GM23338 (cell line): ENCODE measurements around the gene SPINT2. TPM values are rescaled to one million over a fixed set of nuclear protein-coding genes. Genes with fewer than 3 reads are reported as not detected.

Source experiments
- ATAC-seq: fragments of 200-7000 bp; cut with Tn5 transposase; 3 replicates; pipeline ENCODE4 v1.9.1; 2020
- DNase-seq: peaks from one replicate; pipeline ENCODE4 v3.0.0-alpha.2; 2015; ENCODE audit warnings: low spot score
- H2AFZ ChIP-seq: fragments of 200-600 bp; sonication (generic); 2 replicates; pipeline ENCODE4 v1.8.0; 2016; ENCODE audit warnings: antibody characterized with exemption, mild to moderate bottlenecking, moderate library complexity
- H3F3A ChIP-seq: fragments of 200-600 bp; sonication (generic); replicated peaks from 2 replicates; pipeline ENCODE4 v1.8.0; 2017; ENCODE audit warnings: antibody characterized with exemption, mixed run types, low read depth
- H3K27ac ChIP-seq: fragments of 200-600 bp; sonication (generic); 2 replicates; pipeline ENCODE4 v1.6.1; 2016; ENCODE audit warnings: low read depth
- H3K27me3 ChIP-seq: fragments of 200-600 bp; sonication (generic); 2 replicates; pipeline ENCODE4 v1.8.0; 2016; ENCODE audit warnings: mild to moderate bottlenecking, mixed run types, moderate library complexity; ENCODE audit not compliant: insufficient read depth
- H3K36me3 ChIP-seq: fragments of 200-600 bp; sonication (generic); 2 replicates; pipeline ENCODE4 v1.8.0; 2016; ENCODE audit warnings: mild to moderate bottlenecking; ENCODE audit not compliant: insufficient read depth
- H3K4me1 ChIP-seq: fragments of 200-600 bp; sonication (generic); 2 replicates; pipeline ENCODE4 v1.8.0; 2016; ENCODE audit warnings: mild to moderate bottlenecking, moderate library complexity; ENCODE audit not compliant: insufficient read depth
- H3K4me2 ChIP-seq: fragments of 200-600 bp; sonication (generic); 2 replicates; pipeline ENCODE4 v1.7.1; 2017; ENCODE audit warnings: mixed run types
- H3K4me3 ChIP-seq: fragments of 200-600 bp; sonication (generic); 2 replicates; pipeline ENCODE4 v1.6.1; 2016; ENCODE audit warnings: mixed run types
- H3K79me2 ChIP-seq: fragments of 200-600 bp; sonication (generic); replicated peaks from 2 replicates; pipeline ENCODE4 v1.8.0; 2017; ENCODE audit warnings: mild to moderate bottlenecking; ENCODE audit not compliant: insufficient read depth
- H3K9me2 ChIP-seq: fragments of 200-600 bp; sonication (generic); 2 replicates; pipeline ENCODE4 v1.8.0; 2017; ENCODE audit not compliant: insufficient read depth
- H4K20me1 ChIP-seq: fragments of 200-600 bp; sonication (generic); replicated peaks from 2 replicates; pipeline ENCODE4 v1.8.0; 2017; ENCODE audit warnings: mild to moderate bottlenecking; ENCODE audit not compliant: insufficient read depth
- H3K27ac Mint-ChIP-seq: 2 replicates; pipeline ENCODE4 v1.8.0; 2020; ENCODE audit warnings: inconsistent platforms, mild to moderate bottlenecking, moderate library complexity, mixed read lengths
- H3K27me3 Mint-ChIP-seq: 3 replicates; pipeline ENCODE4 v1.8.0; 2022; ENCODE audit warnings: low read depth, mild to moderate bottlenecking, moderate library complexity, mixed read lengths, inconsistent platforms; ENCODE audit not compliant: insufficient read depth, poor library complexity
- H3K36me3 Mint-ChIP-seq: 3 replicates; pipeline ENCODE4 v1.8.0; 2021; ENCODE audit warnings: low read depth, mild to moderate bottlenecking, inconsistent platforms, moderate library complexity, mixed read lengths
- H3K4me1 Mint-ChIP-seq: 3 replicates; pipeline ENCODE4 v1.8.0; 2020; ENCODE audit warnings: mild to moderate bottlenecking, inconsistent platforms, mixed read lengths
- H3K4me3 Mint-ChIP-seq: 3 replicates; pipeline ENCODE4 v1.8.0; 2021; ENCODE audit warnings: moderate library complexity, mild to moderate bottlenecking, inconsistent platforms, mixed read lengths
- H3K9me3 Mint-ChIP-seq: 3 replicates; pipeline ENCODE4 v1.8.0; 2020; ENCODE audit warnings: moderate library complexity, mild to moderate bottlenecking, inconsistent platforms, mixed read lengths
- ETS1 ChIP-seq: IDR thresholded peaks from 2 replicates; pipeline ENCODE4 v1.6.1; 2016; ENCODE audit warnings: antibody characterized with exemption
- EZH2phosphoT487 ChIP-seq: fragments of 200-600 bp; sonication (generic); IDR thresholded peaks from one replicate; pipeline ENCODE4 v1.8.1; 2018; ENCODE audit warnings: antibody characterized with exemption; ENCODE audit not compliant: unreplicated experiment
- NANOG ChIP-seq: IDR thresholded peaks from 2 replicates; pipeline ENCODE4 v1.6.1; 2016; ENCODE audit warnings: antibody characterized with exemption, borderline replicate concordance
- polyA plus RNA-seq: library from polyadenylated mRNA; unstranded; fragments of >200 nt; fragmentation: Nextera tagmentation; extraction: Ambion mirVana; gene quantifications from 2 replicates; pipeline ENCODE4 v1.2.1, GENCODE V29; 2016
- total RNA-seq: library from RNA; depleted of rRNA; stranded (reverse); fragments of >200 nt; shearing (Covaris generic); gene quantifications from 2 replicates; pipeline ENCODE4 v1.2.3, GENCODE V29; 2014
- TF ChIP-seq, protein P1 (sequence below), 2 experiments: fragments of 200-600 bp in 1 of 2; sonication (generic) in 1 of 2; conservative IDR thresholded peaks; 2 replicates each; pipeline versions ENCODE4 v1.5.1 to v1.6.1; 2016 to 2017; ENCODE audit warnings: antibody characterized with exemption in 2 of 2, low read depth in 2 of 2, mild to moderate bottlenecking in 2 of 2, moderate library complexity in 1 of 2

Gene SPINT2
- total and polyA plus RNA-seq, 2 experiments from 2014 or later: 319 to 468 TPM

GRCh38 chr19:38320969-38321339, 56.6 kb downstream of the SPINT2 start (continued):
- no peak for TF ChIP-seq NANOG

DNA sequence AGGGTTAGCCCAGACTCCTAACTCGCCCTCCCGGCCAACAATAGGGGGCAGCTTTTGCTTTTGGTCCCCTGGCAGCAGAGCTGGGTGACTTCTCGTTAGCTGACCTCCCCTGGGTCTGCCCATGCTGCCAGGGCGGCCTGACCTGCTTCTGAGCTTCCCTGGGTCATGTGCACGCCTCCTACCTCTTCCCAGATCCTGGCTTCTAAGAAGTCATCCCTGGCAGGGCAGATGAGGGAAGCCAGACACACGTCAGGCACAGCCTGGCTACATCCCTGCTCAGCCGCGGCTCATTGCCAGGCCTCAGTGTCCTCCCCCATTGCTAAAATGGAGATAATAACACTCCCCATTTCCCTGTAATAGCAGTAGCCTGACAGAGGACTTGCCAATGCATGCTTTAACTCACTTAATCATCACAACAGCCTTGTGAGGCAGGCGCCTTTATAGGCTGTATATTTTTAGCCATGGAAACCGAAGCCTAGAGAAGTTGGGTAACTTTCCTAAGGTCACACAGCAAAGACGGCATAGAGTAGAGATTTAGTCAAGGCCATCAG, 57.3 kb downstream of the SPINT2 start:
- Mint-ChIP-seq H3K36me3 (no peaks in the 10 kb centered on the region; the same call in 2 of the 3 replicates), H3K27me3 (peaks cover 34% of the 10 kb centered on the region), H3K9me3 (no peaks in the 10 kb centered on the region), H3K4me3 (no peak overlapping the region; the same call in 2 of the 3 replicates), H3K27ac (no peak overlapping the region), H3K4me1 (peaks cover 18% of the 10 kb centered on the region; the same call in 2 of the 3 replicates)
- Histone ChIP-seq H3K36me3 (no peaks in the 10 kb centered on the region), H3K4me2 (peak overlapping the region; percentile 32; the same call in 1 of the 2 replicates), H4K20me1 (no peaks in the 10 kb centered on the region; the same call in 1 of the 2 replicates), H3K27ac (no peak overlapping the region), H3K4me1 (no peaks in the 10 kb centered on the region; the same call in 1 of the 2 replicates), H2AFZ (no peak overlapping the region), H3K27me3 (peaks cover 36% of the 10 kb centered on the region), H3K79me2 (no peaks in the 10 kb centered on the region), H3K4me3 (no peak overlapping the region), H3K9me2 (no peaks in the 10 kb centered on the region), H3F3A (peaks cover 6% of the 10 kb centered on the region; the same call in 1 of the 2 replicates)
- TF ChIP-seq, protein P1, sequence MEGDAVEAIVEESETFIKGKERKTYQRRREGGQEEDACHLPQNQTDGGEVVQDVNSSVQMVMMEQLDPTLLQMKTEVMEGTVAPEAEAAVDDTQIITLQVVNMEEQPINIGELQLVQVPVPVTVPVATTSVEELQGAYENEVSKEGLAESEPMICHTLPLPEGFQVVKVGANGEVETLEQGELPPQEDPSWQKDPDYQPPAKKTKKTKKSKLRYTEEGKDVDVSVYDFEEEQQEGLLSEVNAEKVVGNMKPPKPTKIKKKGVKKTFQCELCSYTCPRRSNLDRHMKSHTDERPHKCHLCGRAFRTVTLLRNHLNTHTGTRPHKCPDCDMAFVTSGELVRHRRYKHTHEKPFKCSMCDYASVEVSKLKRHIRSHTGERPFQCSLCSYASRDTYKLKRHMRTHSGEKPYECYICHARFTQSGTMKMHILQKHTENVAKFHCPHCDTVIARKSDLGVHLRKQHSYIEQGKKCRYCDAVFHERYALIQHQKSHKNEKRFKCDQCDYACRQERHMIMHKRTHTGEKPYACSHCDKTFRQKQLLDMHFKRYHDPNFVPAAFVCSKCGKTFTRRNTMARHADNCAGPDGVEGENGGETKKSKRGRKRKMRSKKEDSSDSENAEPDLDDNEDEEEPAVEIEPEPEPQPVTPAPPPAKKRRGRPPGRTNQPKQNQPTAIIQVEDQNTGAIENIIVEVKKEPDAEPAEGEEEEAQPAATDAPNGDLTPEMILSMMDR (conservative IDR thresholded peaks at IDR 0.05; ENCODE audit: low read depth in 2 of 2): peak in 1 of 2 experiments; percentile 23; a peak in 1 of 4 replicates
- no peak for TF ChIP-seq ETS1
- DNase-seq: no peak
- ATAC-seq: no peak

DNA sequence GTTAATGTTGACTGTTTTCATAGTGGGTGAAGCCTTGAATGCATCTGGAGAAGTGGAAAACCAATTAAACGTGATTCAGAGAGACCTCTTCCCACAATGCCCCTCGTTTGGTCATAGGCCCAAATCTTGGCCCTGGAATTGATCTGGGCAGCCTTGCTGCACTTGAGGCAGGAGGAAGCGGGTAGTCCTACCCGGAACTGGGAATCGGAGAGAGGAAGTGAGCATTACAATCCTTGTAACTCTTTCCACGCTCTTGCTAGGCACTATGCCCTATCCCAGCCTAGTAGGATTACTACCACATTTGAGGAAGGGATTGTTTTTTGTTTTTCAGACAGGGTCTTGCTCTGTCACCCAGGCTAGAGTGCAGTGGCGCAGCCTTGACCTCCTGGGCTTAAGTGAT, 58.9 kb downstream of the SPINT2 start:
- TF ChIP-seq EZH2phosphoT487: no peak
- H3K4me3 ChIP-seq: no peak overlapping the region
- no peak overlapping the region for H2AFZ ChIP-seq
- Mint-ChIP-seq H3K4me3 (no peak overlapping the region), H3K4me1 (peaks cover 14% of the 10 kb centered on the region; the same call in 2 of the 3 replicates), H3K27ac (no peak overlapping the region), H3K36me3 (peaks cover 6% of the 10 kb centered on the region; the same call in 2 of the 3 replicates), H3K27me3 (peaks cover 28% of the 10 kb centered on the region), H3K9me3 (no peaks in the 10 kb centered on the region; the same call in 2 of the 3 replicates)
- H3K9me2 ChIP-seq: no peaks in the 10 kb centered on the region
- peaks cover 24% of the 10 kb centered on the region for H3K27me3 ChIP-seq
- H3F3A ChIP-seq: peaks cover 2% of the 10 kb centered on the region; the same call in 1 of the 2 replicates
- no peaks in the 10 kb centered on the region; the same call in 1 of the 2 replicates for H3K4me1 ChIP-seq
- no peak overlapping the region for H3K27ac ChIP-seq
- ATAC-seq: no peak
- DNase-seq: no peak
- no peaks in the 10 kb centered on the region for H3K79me2 ChIP-seq
- H3K36me3 ChIP-seq: 0 out of 2 replicates have a peak, but pooled peaks cover 5% of the 10 kb centered on the region
- H4K20me1 ChIP-seq: no peaks in the 10 kb centered on the region; the same call in 1 of the 2 replicates
- no peak overlapping the region for H3K4me2 ChIP-seq
